CD8-positive, alpha-beta memory T cell (primary cell): ENCODE results near the gene RANBP10. TPM values are rescaled to one million over a fixed set of nuclear protein-coding genes. Genes with fewer than 3 reads are reported as not detected.
"Not testable (repeated sequence)": the region's sequence is repeated elsewhere in the genome, so short reads cannot be mapped to it uniquely, and the experiment has no call there.

Source experiments
- CTCF ChIA-PET: fragments of 350-600 bp; sonication (Branson Sonifier 250); formaldehyde crosslinking; loops from one replicate; lab custom pipeline; 2021; ENCODE audit warnings: antibody characterized with exemption; lab: Charles Lee
- POLR2A ChIA-PET: fragments of 350-600 bp; sonication (Branson Sonifier 250); formaldehyde crosslinking; loops from one replicate; lab custom pipeline; 2021; ENCODE audit warnings: antibody characterized with exemption; lab: Charles Lee
- DNase-seq, 5 donors: peaks; one replicate each; pipeline versions ENCODE4 v3.0.0 to v3.0.0-alpha.2; 2020 to 2022; ENCODE audit warnings: mixed read lengths in 1 of 5
- H3K27ac ChIP-seq: one replicate; pipeline ENCODE4 v1.7.0; 2013; ENCODE audit warnings: low read depth, mild to moderate bottlenecking, low read length, moderate library complexity
- H3K27me3 ChIP-seq: 2 replicates; pipeline ENCODE4 v1.7.0; 2013; ENCODE audit warnings: low read length, mild to moderate bottlenecking; ENCODE audit not compliant: insufficient read depth, poor library complexity, severe bottlenecking
- H3K36me3 ChIP-seq: 2 replicates; pipeline ENCODE4 v1.7.0; 2013; ENCODE audit warnings: mild to moderate bottlenecking, low read length, moderate library complexity; ENCODE audit not compliant: insufficient read depth
- H3K4me1 ChIP-seq: 2 replicates; pipeline ENCODE4 v1.7.0; 2013; ENCODE audit warnings: mild to moderate bottlenecking, low read length, moderate library complexity; ENCODE audit not compliant: insufficient read depth
- H3K4me3 ChIP-seq: 2 replicates; pipeline ENCODE4 v1.7.0; 2013; ENCODE audit warnings: mild to moderate bottlenecking, low read length
- H3K9me3 ChIP-seq: 2 replicates; pipeline ENCODE4 v1.7.0; 2013; ENCODE audit warnings: mild to moderate bottlenecking, low read length
- H3K27ac Mint-ChIP-seq, 8 donors: one replicate each; pipeline ENCODE4 v1.8.0; 2020 to 2021; ENCODE audit warnings: mixed read lengths in 8 of 8, mild to moderate bottlenecking in 6 of 8, inconsistent platforms in 3 of 8, moderate library complexity in 3 of 8
- H3K27me3 Mint-ChIP-seq, 2 donors: one replicate each; pipeline ENCODE4 v1.8.0; 2020 to 2021; ENCODE audit warnings: mixed read lengths in 2 of 2, mild to moderate bottlenecking in 1 of 2, moderate library complexity in 1 of 2
- H3K36me3 Mint-ChIP-seq, 3 donors: one replicate each; pipeline ENCODE4 v1.8.0; 2020 to 2021; ENCODE audit warnings: mixed read lengths in 3 of 3, inconsistent platforms in 1 of 3, mild to moderate bottlenecking in 1 of 3
- H3K4me1 Mint-ChIP-seq, 3 donors: one replicate each; pipeline ENCODE4 v1.8.0; 2020 to 2021; ENCODE audit warnings: mixed read lengths in 3 of 3, inconsistent platforms in 1 of 3, mild to moderate bottlenecking in 1 of 3
- H3K4me3 Mint-ChIP-seq, 7 donors: one replicate each; pipeline ENCODE4 v1.8.0; 2020 to 2021; ENCODE audit warnings: mixed read lengths in 7 of 7, mild to moderate bottlenecking in 6 of 7, moderate library complexity in 4 of 7, inconsistent platforms in 2 of 7
- H3K9me3 Mint-ChIP-seq, 5 donors: one replicate each; pipeline ENCODE4 v1.8.0; 2020 to 2022; ENCODE audit warnings: mixed read lengths in 5 of 5, mild to moderate bottlenecking in 3 of 5, moderate library complexity in 2 of 5, inconsistent platforms in 1 of 5
- polyA plus RNA-seq: library from polyadenylated mRNA; unstranded; fragments of 300-500 nt; fragmentation: Illumina TruSeq; gene quantifications from one replicate; pipeline ENCODE4 v1.2.3, GENCODE V29; 2021
- total RNA-seq, 2 experiments: library from RNA; stranded (reverse); gene quantifications; one replicate each; pipeline ENCODE4 v1.2.3, GENCODE V29; 2021

RANBP10 gene
- total and polyA plus RNA-seq, 3 experiments from 2014 or later, result 11.1 to 20.0 (median 18.9) TPM

DNA sequence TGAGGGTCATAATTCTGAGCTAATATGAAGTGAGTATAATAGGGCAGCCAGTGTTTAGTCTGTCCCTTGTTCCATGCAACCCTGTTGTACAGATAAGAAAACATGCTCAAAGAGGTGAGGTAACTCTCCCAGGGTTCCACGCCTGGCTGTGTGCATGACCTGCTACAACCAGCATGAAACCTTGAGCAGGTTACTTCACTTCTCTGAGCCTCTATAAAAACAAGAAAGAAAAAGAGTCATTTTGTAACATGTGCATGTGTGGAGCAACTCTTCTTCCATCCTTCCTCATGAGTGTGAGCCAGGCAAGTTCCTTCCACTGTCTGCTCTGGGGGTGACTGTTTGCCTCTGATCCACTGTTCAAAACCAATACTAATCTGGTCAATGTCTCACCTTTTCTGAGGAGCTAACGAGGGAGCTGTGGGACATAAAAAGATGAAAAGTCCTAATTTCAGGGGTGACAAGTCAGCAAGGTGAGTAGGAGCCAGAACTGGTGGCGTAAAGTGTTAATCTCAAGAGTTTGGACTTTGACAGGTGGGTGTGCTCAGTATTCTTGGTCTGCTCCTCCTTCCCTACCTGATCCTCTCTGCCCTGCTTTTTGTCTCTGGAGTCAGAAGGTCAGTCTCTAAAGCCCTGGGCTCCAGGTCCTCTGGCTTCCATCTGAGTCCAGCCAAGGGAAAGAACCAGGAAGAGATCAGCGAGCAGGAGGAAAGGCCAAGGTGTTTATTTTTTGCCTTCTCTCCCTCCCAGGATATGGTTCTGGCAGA is 108.8 kb downstream of the RANBP10 start:
- Histone ChIP-seq H3K36me3 (no peaks in the 10 kb centered on the region), H3K27me3 (no peaks in the 10 kb centered on the region), H3K4me3 (no peak overlapping the region), H3K4me1 (no peaks in the 10 kb centered on the region), H3K27ac (no peak overlapping the region), H3K9me3 (no peaks in the 10 kb centered on the region)
- peaks cover 0 to 1% of the 10 kb centered on the region in 2 donors for H3K27me3 Mint-ChIP-seq
- ChIA-PET POLR2A (interaction anchor here (0.6 kb wide), 1 partner anchor 224 kb away, joined by 3 read pairs; no protein-coding TSS in a partner anchor), CTCF (interaction anchor here (1.1 kb wide), 1 partner anchor 26 kb away, joined by 5 read pairs; no protein-coding TSS in a partner anchor)
- no peak overlapping the region for H3K4me3 Mint-ChIP-seq
- peaks cover 0 to 9% (median 6%) of the 10 kb centered on the region in 3 donors for H3K36me3 Mint-ChIP-seq
- H3K9me3 Mint-ChIP-seq, result peaks cover 0 to 2% (median 0%) of the 10 kb centered on the region in 5 donors
- DNase-seq, result no peak
- peak overlapping the region in 1 of 8 donors; percentile 50 for H3K27ac Mint-ChIP-seq
- peaks cover 0 to 6% (median 2%) of the 10 kb centered on the region in 3 donors for H3K4me1 Mint-ChIP-seq

- ChIA-PET POLR2A (no interaction called here), CTCF (no interaction called here)
- Mint-ChIP-seq H3K27me3 (peaks cover 0 to 1% of the 10 kb centered on the region in 2 donors), H3K4me1 (no peaks in the 10 kb centered on the region), H3K36me3 (peaks cover 0 to 16% (median 8%) of the 10 kb centered on the region in 3 donors), H3K4me3 (no peak overlapping the region), H3K27ac (no peak overlapping the region), H3K9me3 (peaks cover 0 to 2% (median 0%) of the 10 kb centered on the region in 5 donors)
- H3K4me3 ChIP-seq, result no peak overlapping the region
- H3K36me3 ChIP-seq, result no peaks in the 10 kb centered on the region
- H3K27ac ChIP-seq, result no peak overlapping the region
- H3K9me3 ChIP-seq, result no peaks in the 10 kb centered on the region
- DNase-seq, result no peak
- H3K4me1 ChIP-seq, result no peaks in the 10 kb centered on the region
- no peaks in the 10 kb centered on the region for H3K27me3 ChIP-seq
These were observed 111.7 kb downstream of the RANBP10 start for GRCh38 chr16:67694611-67695010.

GRCh38 chr16:67693517-67694285 is 112.7 kb downstream of the RANBP10 start:
- H3K27me3 ChIP-seq, POLR2A ChIA-PET, H3K4me1 Mint-ChIP-seq, H3K27me3 Mint-ChIP-seq, H3K4me1 ChIP-seq, DNase-seq, H3K9me3 Mint-ChIP-seq, H3K27ac ChIP-seq, H3K4me3 ChIP-seq, H3K27ac Mint-ChIP-seq, H3K9me3 ChIP-seq, H3K4me3 Mint-ChIP-seq, H3K36me3 ChIP-seq: not testable (repeated sequence)
- H3K36me3 Mint-ChIP-seq, result peaks cover 0 to 16% (median 8%) of the 10 kb centered on the region in 3 donors
- CTCF ChIA-PET, result interaction anchor here (1.0 to 3.2 kb wide), 2 partner anchors 123 to 172 kb away, joined by 4 to 10 read pairs; no protein-coding TSS in a partner anchor

DNA sequence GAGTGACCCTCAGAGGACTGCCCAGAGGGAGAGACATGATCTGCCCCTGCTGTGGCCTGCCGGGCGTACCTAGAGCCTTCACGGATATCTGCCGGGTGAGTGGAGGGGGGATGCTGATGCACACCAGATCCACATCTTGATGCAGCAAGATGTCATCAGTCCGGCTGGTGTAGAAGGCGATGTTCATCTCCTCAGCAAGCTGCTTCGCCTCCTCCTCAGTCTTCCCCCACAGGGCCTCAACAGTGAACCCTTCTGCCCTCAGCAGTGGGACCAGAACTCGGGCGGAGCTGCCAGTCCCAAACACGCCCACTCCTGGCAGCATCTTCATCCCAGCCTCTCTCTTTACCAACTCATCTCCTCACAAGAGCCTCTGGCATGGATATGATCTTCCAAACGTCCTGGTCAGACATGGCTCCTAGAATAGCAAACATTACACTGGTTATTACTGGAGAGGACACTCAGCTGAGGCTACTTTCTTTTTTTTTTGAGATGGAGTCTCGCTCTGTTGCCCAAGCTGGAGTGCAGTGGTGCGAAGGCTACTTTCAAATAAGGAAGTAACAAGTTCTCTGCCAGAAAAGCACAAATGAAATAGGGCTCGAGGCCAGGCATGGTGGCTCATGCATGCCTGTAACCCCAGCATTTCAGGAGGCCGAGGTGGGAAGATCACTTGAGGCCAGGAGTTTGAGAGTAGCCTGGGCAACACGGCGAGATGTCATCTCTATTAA is 120.8 kb downstream of the RANBP10 start:
- Mint-ChIP-seq H3K36me3 (peaks cover 0 to 42% (median 6%) of the 10 kb centered on the region in 3 donors), H3K27me3 (no peaks in the 10 kb centered on the region), H3K9me3 (no peaks in the 10 kb centered on the region), H3K4me3 (peak overlapping the region in 1 of 7 donors; percentile 24), H3K27ac (peak overlapping the region in 4 of 8 donors; percentile 23 to 79 (median 50)), H3K4me1 (peaks cover 0 to 9% (median 2%) of the 10 kb centered on the region in 3 donors)
- Histone ChIP-seq H3K27ac (no peak overlapping the region), H3K36me3 (peaks cover 10% of the 10 kb centered on the region), H3K4me3 (no peak overlapping the region), H3K27me3 (no peaks in the 10 kb centered on the region), H3K4me1 (peaks cover 7% of the 10 kb centered on the region), H3K9me3 (no peaks in the 10 kb centered on the region)
- ChIA-PET POLR2A (no interaction called here), CTCF (interaction anchor here (1.5 kb wide), 1 partner anchor 164 kb away, joined by 4 read pairs; no protein-coding TSS in a partner anchor)
- DNase-seq, result no peak

DNA sequence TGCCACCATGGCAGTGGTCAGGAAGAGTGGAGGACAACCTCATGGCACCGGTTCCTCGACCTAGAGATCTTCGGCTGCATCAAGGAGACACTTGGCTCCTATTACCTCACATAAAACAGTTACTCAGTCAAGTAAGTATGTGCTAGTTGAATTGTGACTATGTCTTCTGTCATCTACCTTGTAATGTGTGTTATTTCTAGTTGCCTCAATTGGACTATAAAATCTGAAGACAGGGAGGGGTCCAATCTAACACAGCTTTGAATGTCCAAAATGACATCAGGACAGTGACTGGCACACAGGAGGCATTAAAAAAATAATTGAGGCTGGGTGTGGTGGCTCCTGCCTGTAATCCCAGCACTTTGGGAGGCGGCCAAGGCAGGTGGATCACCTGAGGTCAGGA is 122.6 kb downstream of the RANBP10 start:
- no peak for DNase-seq

DNA sequence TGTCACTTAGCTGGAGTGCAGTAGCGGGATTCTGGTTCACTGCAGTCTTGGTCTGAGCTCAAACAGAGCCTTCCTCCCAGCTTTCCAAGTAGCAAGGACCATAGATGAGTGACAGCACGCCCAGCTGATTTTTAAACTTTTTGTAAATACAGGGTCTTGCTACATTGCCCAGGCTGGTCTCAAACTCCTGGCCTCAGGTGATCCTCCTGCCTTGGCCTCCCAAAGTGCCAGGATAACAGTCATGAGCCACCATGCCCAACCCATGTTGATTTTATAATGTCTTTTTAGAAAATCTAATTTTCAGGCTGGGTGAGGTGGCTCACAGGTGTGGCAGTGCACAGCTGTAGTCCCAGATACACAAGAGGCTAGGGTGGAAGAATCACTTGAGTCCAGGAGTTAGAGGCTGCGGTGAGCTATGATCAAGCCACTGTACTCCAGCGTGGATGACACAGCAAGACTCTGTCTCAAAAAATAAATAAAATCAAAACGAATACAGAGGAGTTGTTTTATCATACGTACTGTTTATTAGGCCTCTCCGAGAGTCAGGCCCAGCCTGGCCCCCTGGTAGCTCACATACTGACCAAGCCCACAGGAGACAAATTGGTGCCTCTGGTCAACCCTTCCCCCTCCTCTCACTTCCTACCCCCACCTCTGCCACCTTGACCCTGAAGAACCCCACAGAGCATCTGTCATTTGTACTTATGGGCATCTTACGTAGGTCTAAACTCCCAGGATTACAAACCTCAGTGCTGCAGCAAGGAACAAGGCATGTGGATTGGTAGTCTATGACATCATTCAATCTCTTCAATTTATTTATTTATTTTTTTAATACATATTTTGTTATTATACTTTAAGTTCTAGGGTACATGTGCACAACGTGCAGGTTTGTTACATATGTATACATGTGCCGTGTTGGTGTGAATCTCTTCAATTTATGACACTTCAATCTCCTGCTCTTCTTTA is 126.1 kb downstream of the RANBP10 start:
- CTCF ChIA-PET, result interaction anchor here (0.6 kb wide), 1 partner anchor 63 kb away, joined by 4 read pairs; no protein-coding TSS in a partner anchor
- peak overlapping the region in 2 of 8 donors; percentile 19 to 61 for H3K27ac Mint-ChIP-seq
- H3K9me3 Mint-ChIP-seq, result no peaks in the 10 kb centered on the region
- H3K4me3 ChIP-seq, result no peak overlapping the region
- DNase-seq, result no peak
- H3K27me3 ChIP-seq, result no peaks in the 10 kb centered on the region
- POLR2A ChIA-PET, result interaction anchor here (0.6 to 1.4 kb wide), 2 partner anchors 13 to 156 kb away, joined by 3 read pairs; partner anchors contain the start of gene C16orf86
- no peak overlapping the region for H3K27ac ChIP-seq
- H3K4me1 ChIP-seq, result peaks cover 2% of the 10 kb centered on the region
- no peaks in the 10 kb centered on the region for H3K9me3 ChIP-seq
- peaks cover 0 to 32% (median 0%) of the 10 kb centered on the region in 3 donors for H3K36me3 Mint-ChIP-seq
- H3K4me1 Mint-ChIP-seq, result no peaks in the 10 kb centered on the region
- peaks cover 10% of the 10 kb centered on the region for H3K36me3 ChIP-seq
- peaks cover 0 to 2% of the 10 kb centered on the region in 2 donors for H3K27me3 Mint-ChIP-seq
- no peak overlapping the region for H3K4me3 Mint-ChIP-seq

More for the DNA sequence above, 122.6 kb downstream of the RANBP10 start:
- H3K36me3 Mint-ChIP-seq, result peaks cover 0 to 43% (median 4%) of the 10 kb centered on the region in 3 donors
- ChIA-PET POLR2A (no interaction called here), CTCF (interaction anchor here (2.6 kb wide), 1 partner anchor 11 kb away, joined by 6 read pairs; no protein-coding TSS in a partner anchor)
- peaks cover 7% of the 10 kb centered on the region for H3K4me1 ChIP-seq
- no peak overlapping the region for H3K4me3 ChIP-seq
- no peaks in the 10 kb centered on the region for H3K9me3 ChIP-seq
- peak overlapping the region in 3 of 8 donors; percentile 17 to 61 (median 43) for H3K27ac Mint-ChIP-seq
- no peak overlapping the region for H3K27ac ChIP-seq
- H3K4me3 Mint-ChIP-seq, result no peak overlapping the region
- no peaks in the 10 kb centered on the region for H3K27me3 ChIP-seq
- peaks cover 0 to 9% (median 2%) of the 10 kb centered on the region in 3 donors for H3K4me1 Mint-ChIP-seq
- no peaks in the 10 kb centered on the region for H3K27me3 Mint-ChIP-seq
- no peaks in the 10 kb centered on the region for H3K9me3 Mint-ChIP-seq
- H3K36me3 ChIP-seq, result peaks cover 10% of the 10 kb centered on the region
